KMS-11 (cell line): ENCODE data around the gene ELMO1.
"Not testable (repeated sequence)": the region's sequence is repeated elsewhere in the genome, so short reads cannot be mapped to it uniquely, and the experiment has no call there.

Source experiments
- H2AFZ ChIP-seq: fragments of 200-600 bp; sonication (generic); 2 replicates; pipeline ENCODE4 v1.6.1; 2016; ENCODE audit warnings: antibody characterized with exemption, mixed run types, low read depth
- H3K27ac ChIP-seq: fragments of 200-600 bp; sonication (generic); 2 replicates; pipeline ENCODE4 v1.6.1; 2016; ENCODE audit warnings: mild to moderate bottlenecking, mixed run types
- H3K27me3 ChIP-seq: fragments of 200-600 bp; sonication (generic); 2 replicates; pipeline ENCODE4 v1.6.1; 2017; ENCODE audit warnings: mild to moderate bottlenecking, low read depth, mixed run types, moderate library complexity; ENCODE audit not compliant: insufficient read depth
- H3K36me3 ChIP-seq: fragments of 200-600 bp; sonication (generic); 2 replicates; pipeline ENCODE4 v1.6.1; 2017; ENCODE audit warnings: mild to moderate bottlenecking, mixed run types; ENCODE audit not compliant: insufficient read depth
- H3K4me1 ChIP-seq: fragments of 200-600 bp; sonication (generic); 2 replicates; pipeline ENCODE4 v1.6.1; 2016; ENCODE audit warnings: mild to moderate bottlenecking, low read depth, mixed run types; ENCODE audit not compliant: poor library complexity, severe bottlenecking
- H3K4me2 ChIP-seq: fragments of 200-600 bp; sonication (generic); 2 replicates; pipeline ENCODE4 v1.7.0; 2016; ENCODE audit warnings: mild to moderate bottlenecking, mixed run types
- H3K4me3 ChIP-seq: fragments of 200-600 bp; sonication (generic); IDR thresholded peaks from 2 replicates; pipeline ENCODE4 v1.6.1; 2017; ENCODE audit warnings: low read depth, low read length, mixed read lengths; ENCODE audit not compliant: insufficient read depth
- H3K79me2 ChIP-seq: fragments of 200-600 bp; sonication (generic); 2 replicates; pipeline ENCODE4 v1.6.1; 2016; ENCODE audit warnings: low read depth, mixed run types; ENCODE audit not compliant: insufficient read depth
- H3K9ac ChIP-seq: fragments of 200-600 bp; sonication (generic); 2 replicates; pipeline ENCODE4 v1.6.1; 2016; ENCODE audit warnings: mild to moderate bottlenecking, mixed run types
- H4K20me1 ChIP-seq: fragments of 200-600 bp; sonication (generic); 2 replicates; pipeline ENCODE4 v1.6.1; 2016; ENCODE audit warnings: mild to moderate bottlenecking, mixed run types; ENCODE audit not compliant: insufficient read depth
- TF ChIP-seq, protein P1 (sequence below): fragments of 200-600 bp; sonication (generic); conservative IDR thresholded peaks from 2 replicates; pipeline ENCODE4 v1.6.1; 2017; ENCODE audit warnings: low read depth, mild to moderate bottlenecking, antibody characterized with exemption, low read length, moderate library complexity, mixed read lengths

The ELMO1 gene

DNA sequence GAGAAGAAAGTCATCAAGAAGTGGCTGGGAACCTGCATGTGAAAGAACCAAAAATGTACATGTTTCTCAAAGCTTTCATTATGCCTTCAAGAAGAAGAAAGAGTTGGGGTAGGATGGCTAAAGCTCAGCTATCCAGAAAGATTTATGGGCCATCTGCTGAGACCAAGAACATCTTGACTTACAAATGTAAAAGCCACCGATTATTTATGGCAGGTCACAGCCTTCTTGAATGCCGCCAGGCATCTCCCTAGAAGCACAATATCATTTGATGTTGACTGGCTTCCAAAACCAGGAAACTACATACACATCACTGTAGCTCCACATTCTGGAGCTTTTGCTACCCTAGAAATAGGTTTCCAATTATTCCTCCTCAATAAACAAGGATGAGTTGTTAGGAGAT, 470.2 kb downstream of the ELMO1 start:
- Histone ChIP-seq H4K20me1 (no peaks in the 10 kb centered on the region), H3K4me3 (no peak overlapping the region), H3K79me2 (no peaks in the 10 kb centered on the region), H3K4me1 (no peaks in the 10 kb centered on the region), H2AFZ (no peak overlapping the region), H3K27me3 (no peaks in the 10 kb centered on the region), H3K27ac (no peak overlapping the region), H3K36me3 (no peaks in the 10 kb centered on the region; the same call in 1 of the 2 replicates), H3K4me2 (no peak overlapping the region), H3K9ac (no peak overlapping the region)
- TF ChIP-seq, protein P1, sequence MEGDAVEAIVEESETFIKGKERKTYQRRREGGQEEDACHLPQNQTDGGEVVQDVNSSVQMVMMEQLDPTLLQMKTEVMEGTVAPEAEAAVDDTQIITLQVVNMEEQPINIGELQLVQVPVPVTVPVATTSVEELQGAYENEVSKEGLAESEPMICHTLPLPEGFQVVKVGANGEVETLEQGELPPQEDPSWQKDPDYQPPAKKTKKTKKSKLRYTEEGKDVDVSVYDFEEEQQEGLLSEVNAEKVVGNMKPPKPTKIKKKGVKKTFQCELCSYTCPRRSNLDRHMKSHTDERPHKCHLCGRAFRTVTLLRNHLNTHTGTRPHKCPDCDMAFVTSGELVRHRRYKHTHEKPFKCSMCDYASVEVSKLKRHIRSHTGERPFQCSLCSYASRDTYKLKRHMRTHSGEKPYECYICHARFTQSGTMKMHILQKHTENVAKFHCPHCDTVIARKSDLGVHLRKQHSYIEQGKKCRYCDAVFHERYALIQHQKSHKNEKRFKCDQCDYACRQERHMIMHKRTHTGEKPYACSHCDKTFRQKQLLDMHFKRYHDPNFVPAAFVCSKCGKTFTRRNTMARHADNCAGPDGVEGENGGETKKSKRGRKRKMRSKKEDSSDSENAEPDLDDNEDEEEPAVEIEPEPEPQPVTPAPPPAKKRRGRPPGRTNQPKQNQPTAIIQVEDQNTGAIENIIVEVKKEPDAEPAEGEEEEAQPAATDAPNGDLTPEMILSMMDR = no peak

DNA sequence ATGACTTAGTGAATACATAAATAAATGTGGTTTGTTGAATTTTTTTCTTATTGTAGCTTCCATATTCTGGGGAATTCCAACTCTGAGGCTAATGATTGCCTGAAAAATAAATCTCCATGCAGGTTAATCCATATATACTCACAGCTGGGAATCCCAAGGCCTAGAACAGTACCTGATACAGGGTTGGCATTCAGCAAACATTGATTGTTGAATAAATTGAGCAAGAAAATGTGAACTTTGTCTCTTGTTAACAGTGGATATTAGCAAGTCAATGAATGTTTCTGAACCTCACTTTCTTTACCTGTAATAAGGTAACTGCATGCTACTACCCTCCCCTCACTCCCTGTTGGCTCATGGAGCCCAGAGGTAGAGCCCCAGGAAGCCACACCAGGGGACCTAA, 470.8 kb downstream of the ELMO1 start:
- H2AFZ ChIP-seq = no peak overlapping the region

DNA sequence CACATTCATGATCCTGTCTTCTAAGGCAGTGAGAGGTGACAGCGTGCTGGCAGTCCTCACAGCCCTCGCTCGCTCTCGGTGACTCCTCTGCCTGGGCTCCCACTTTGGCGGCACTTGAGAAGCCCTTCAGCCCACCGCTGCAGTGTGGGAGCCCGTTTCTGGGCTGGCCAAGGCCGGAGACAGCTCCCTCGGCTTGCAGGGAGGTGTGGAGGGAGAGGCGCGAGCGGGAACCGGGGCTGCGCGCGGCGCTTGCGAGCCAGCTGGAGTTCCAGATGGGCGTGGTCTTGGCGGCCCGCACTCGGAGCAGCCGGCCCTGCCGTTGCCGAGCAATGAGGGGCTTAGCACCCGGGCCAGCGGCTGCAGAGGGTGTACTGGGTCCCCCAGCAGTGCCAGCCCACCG, 475.1 kb downstream of the ELMO1 start:
- H3K27ac ChIP-seq, H3K36me3 ChIP-seq: not testable (repeated sequence)

More for the DNA sequence above, 470.8 kb downstream of the ELMO1 start:
- no peaks in the 10 kb centered on the region; the same call in 1 of the 2 replicates for H3K36me3 ChIP-seq
- H3K79me2 ChIP-seq = no peaks in the 10 kb centered on the region
- no peak overlapping the region for H3K4me2 ChIP-seq
- no peak overlapping the region for H3K4me3 ChIP-seq
- H3K27ac ChIP-seq = no peak overlapping the region
- no peaks in the 10 kb centered on the region for H3K4me1 ChIP-seq
- H4K20me1 ChIP-seq = no peaks in the 10 kb centered on the region
- no peaks in the 10 kb centered on the region for H3K27me3 ChIP-seq
- H3K9ac ChIP-seq = no peak overlapping the region
- TF ChIP-seq, protein P1 = no peak

DNA sequence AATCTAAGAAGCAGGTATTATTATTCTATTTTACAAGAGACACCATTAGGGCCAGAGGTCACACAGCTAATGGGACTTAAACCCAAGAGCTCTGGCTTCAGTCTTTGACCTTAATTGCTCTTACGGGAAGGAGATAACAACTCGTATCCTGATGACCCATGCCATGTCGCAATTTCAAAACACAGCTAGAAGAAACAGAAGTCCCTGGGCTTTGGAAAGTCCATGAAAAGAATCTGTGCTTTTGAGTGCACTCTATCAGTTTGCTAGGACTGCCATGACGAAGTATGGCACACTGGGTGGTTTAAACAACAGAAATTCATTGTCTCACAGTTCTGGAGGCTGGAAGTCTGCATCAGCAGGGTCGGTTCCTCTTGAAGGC, 476.5 kb downstream of the ELMO1 start:
- H3K4me2 ChIP-seq = no peak overlapping the region
- no peaks in the 10 kb centered on the region for H3K79me2 ChIP-seq
- no peak overlapping the region for H3K27ac ChIP-seq
- no peaks in the 10 kb centered on the region for H4K20me1 ChIP-seq
- no peak overlapping the region for H2AFZ ChIP-seq
- H3K9ac ChIP-seq = no peak overlapping the region
- H3K4me1 ChIP-seq = no peaks in the 10 kb centered on the region
- no peaks in the 10 kb centered on the region for H3K36me3 ChIP-seq
- H3K27me3 ChIP-seq = no peaks in the 10 kb centered on the region
- TF ChIP-seq, protein P1 = no peak
- no peak overlapping the region for H3K4me3 ChIP-seq

More for the DNA sequence above, 475.1 kb downstream of the ELMO1 start:
- H3K4me2 ChIP-seq, H2AFZ ChIP-seq, H3K79me2 ChIP-seq, H3K4me3 ChIP-seq, H3K9ac ChIP-seq, H3K4me1 ChIP-seq, H4K20me1 ChIP-seq, H3K27me3 ChIP-seq: not testable (repeated sequence)

DNA sequence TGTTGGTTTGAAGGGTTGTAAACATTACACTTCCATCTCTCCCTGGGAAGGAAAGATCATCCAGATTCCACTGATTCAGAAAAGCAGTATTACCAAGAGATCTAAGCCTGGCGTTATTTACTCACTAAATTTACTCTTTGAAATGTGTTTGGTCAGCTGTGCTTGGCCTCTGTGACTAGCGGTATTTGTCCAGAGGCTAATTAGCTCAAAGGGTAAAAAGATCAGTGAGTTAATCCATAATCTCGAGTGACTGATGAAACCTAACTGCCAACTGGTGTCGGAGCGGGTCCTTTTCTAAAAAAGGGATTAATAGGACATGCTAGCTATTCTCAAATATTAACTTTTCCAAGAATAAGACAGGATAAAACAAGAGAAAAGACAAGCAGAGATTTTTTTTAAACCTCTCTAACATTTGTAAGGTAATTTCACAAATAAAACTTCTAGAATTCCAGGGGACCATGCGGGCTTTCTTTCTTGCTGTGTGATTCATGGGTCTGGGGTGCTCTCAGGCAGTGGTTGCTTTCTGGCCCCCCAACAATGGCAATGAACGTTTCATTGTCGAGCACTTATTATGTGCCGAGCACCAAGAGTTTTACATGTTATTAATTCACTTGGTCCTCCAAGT, 477.0 kb downstream of the ELMO1 start:
- H3K4me1 ChIP-seq = no peaks in the 10 kb centered on the region
- H3K27me3 ChIP-seq = no peaks in the 10 kb centered on the region
- no peak overlapping the region for H2AFZ ChIP-seq
- H3K9ac ChIP-seq = no peak overlapping the region
- no peaks in the 10 kb centered on the region for H3K36me3 ChIP-seq
- TF ChIP-seq, protein P1 = no peak
- no peaks in the 10 kb centered on the region for H4K20me1 ChIP-seq
- H3K4me3 ChIP-seq = no peak overlapping the region
- H3K79me2 ChIP-seq = no peaks in the 10 kb centered on the region
- no peak overlapping the region for H3K27ac ChIP-seq
- no peak overlapping the region for H3K4me2 ChIP-seq
